Ovary (tissue), 9 donors: ENCODE measurements around the gene WDR37. TPM values are rescaled to one million over a fixed set of nuclear protein-coding genes. Genes with fewer than 3 reads are reported as not detected.

Experiments
- DNase-seq, 5 donors: peaks; one replicate each; pipeline ENCODE4 v3.0.0-alpha.2; 2019 to 2020
- H3K27ac ChIP-seq, 2 donors: fragments of 200-600 bp; one replicate each; pipeline versions ENCODE4 v1.5.1 to v1.8.0; 2019 to 2022
- H3K27me3 ChIP-seq: fragments of 200-600 bp; one replicate; pipeline ENCODE4 v1.8.0; 2022
- H3K36me3 ChIP-seq: fragments of 200-600 bp; sonication (generic); one replicate; pipeline ENCODE4 v1.5.1; 2019
- H3K4me1 ChIP-seq: one replicate; pipeline ENCODE4 v1.8.1; 2013; ENCODE audit warnings: mild to moderate bottlenecking, moderate library complexity; ENCODE audit not compliant: insufficient read depth
- H3K4me3 ChIP-seq: fragments of 200-600 bp; sonication (generic); one replicate; pipeline ENCODE4 v1.5.1; 2017
- H3K9me3 ChIP-seq, 2 donors: fragments of 200-600 bp in 1 of 2; sonication (generic) in 1 of 2; one replicate each; pipeline versions ENCODE4 v1.5.1 to v1.8.1; 2013 to 2019; ENCODE audit warnings: mild to moderate bottlenecking in 1 of 2, moderate library complexity in 1 of 2
- CTCF ChIP-seq, 3 donors: fragments of 450-650 bp in 2 of 3; fragments of 200-600 bp in 1 of 3; IDR thresholded peaks; one replicate each; pipeline versions ENCODE4 v1.5.1 to v1.8.0; 2016 to 2022; ENCODE audit warnings: antibody characterized with exemption in 3 of 3, mild to moderate bottlenecking in 1 of 3
- EP300 ChIP-seq: sonication (generic); formaldehyde crosslinking; IDR thresholded peaks from one replicate; pipeline ENCODE4 v1.6.1; 2017; ENCODE audit warnings: antibody characterized with exemption
- POLR2A ChIP-seq: fragments of 450-650 bp; IDR thresholded peaks from one replicate; pipeline ENCODE4 v1.6.1; 2017; ENCODE audit warnings: antibody characterized with exemption, mild to moderate bottlenecking, moderate library complexity
- WGBS, 3 donors: extraction: QIAGEN DNeasy Blood & Tissue Kit in 1 of 3; methylation state at CpG; one replicate each; pipeline versions ENCODE4 v1.1.5 to v1.1.7; 2013 to 2017; 5-methylcytosine and 5-hydroxymethylcytosine counted together
- intact Hi-C, 4 donors: fragments of 100-400 bp; cut with DNase I; formaldehyde crosslinking; loops; one replicate each; pipeline versions ENCODE4 v1.11.0 to v1.15.1; 2022 to 2023
- polyA plus RNA-seq, 2 donors: library from polyadenylated mRNA; stranded (reverse); fragments of 200-250 nt in 1 of 2; fragments of 350-450 nt in 1 of 2; fragmentation: Illumina TruSeq in 1 of 2; extraction: RNeasy Lipid Tissue Mini Kit (QIAGEN cat#74804) in 1 of 2; gene quantifications; one replicate each; pipeline ENCODE4 v1.2.3, GENCODE V29; 2013 to 2014
- total RNA-seq, 7 donors: library from RNA; depleted of rRNA in 2 of 7; stranded (reverse); fragments of >200 nt in 2 of 7; fragmentation: NEBNext Ultra II Directional in 3 of 7; extraction: Animal tissue kit (Norgen Biotek cat#: 25700) in 3 of 7; gene quantifications; one replicate each; pipeline versions ENCODE4 v1.1.0 to v1.2.4, GENCODE V29; 2016 to 2023
- donor health status: DM: no; HTN: no; CAD: no; lungs with moderate emphysema.
- donor health status: DM: no; HTN: no; CAD: no.
- donor health status: Bipolar disorder and iron deficiency.
- donor health status: DM: yes; HTN: yes; CAD: no.
- donor health status: DM: no; HTN: no; CAD: no.
- donor health status: DM: yes; HTN: yes; CAD: no.

Gene WDR37
- total and polyA plus RNA-seq, 9 donors = 6.6 to 20.0 (median 14.8) TPM

DNA sequence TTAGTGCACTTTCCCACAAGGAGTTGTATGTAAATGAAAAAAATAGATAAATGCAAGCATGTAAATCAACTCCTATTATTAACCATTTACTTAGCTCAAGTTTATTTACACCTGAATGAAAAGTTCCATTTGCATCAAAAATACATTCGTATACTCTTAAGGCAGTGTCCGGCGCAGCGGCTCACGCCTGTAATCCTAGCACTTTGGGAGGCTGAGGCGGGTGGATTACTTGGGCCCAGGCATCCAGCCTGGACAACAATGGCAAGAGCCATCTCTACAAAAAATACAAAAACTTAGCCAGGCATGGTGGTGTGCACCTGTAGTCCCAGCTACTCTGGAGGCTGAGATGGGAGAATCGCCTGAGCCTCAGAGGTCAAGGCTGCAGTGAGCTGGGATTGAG, 26.3 kb upstream of the WDR37 start:
- no peaks in the 10 kb centered on the region for H3K4me1 ChIP-seq
- no peak for TF ChIP-seq POLR2A
- TF ChIP-seq CTCF (IDR thresholded peaks at IDR 0.05) = no peak
- TF ChIP-seq EP300 = no peak
- intact Hi-C loops = no loop called here
- 91 to 95% (median 94%) methylated on average over 7 of the region's 7 CpGs for WGBS, 3 donors
- H3K4me3 ChIP-seq = no peak overlapping the region
- no peaks in the 10 kb centered on the region for H3K9me3 ChIP-seq
- no peaks in the 10 kb centered on the region for H3K27me3 ChIP-seq
- no peaks in the 10 kb centered on the region for H3K36me3 ChIP-seq
- no peak for DNase-seq
- no peak overlapping the region for H3K27ac ChIP-seq

- intact Hi-C loops = no loop called here
- Histone ChIP-seq H3K4me3 (no peak overlapping the region), H3K27ac (no peak overlapping the region), H3K27me3 (no peaks in the 10 kb centered on the region), H3K36me3 (no peaks in the 10 kb centered on the region), H3K4me1 (no peaks in the 10 kb centered on the region), H3K9me3 (no peaks in the 10 kb centered on the region)
- DNase-seq = no peak
- TF ChIP-seq POLR2A (no peak), EP300 (no peak), CTCF (IDR thresholded peaks at IDR 0.05) (no peak)
- WGBS, 3 donors = 71 to 86% (median 85%) methylated on average over 1 of the region's 1 CpG
Measured at GRCh38 chr10:1033601-1034000, 22.6 kb upstream of the WDR37 start.

DNA sequence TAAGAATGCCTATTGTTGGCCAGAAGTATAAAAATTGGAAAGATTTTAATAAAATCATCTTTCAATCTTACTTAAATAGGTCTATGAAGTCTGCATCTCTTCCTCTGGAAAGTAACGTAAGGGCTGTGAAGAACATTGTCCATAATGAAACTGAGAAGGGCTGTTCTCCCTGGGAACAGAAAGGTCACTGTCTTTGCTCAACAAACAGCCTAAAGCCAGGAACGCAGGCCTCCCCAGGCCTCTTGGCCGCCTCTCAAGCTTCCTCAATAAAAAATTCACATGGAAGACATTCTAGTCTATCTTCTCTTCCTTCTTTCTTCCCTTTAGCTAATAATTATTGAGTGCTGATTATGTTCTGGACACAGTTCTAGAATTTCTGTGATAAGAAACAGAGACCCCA, 21.4 kb upstream of the WDR37 start:
- H3K36me3 ChIP-seq = no peaks in the 10 kb centered on the region
- intact Hi-C loops = no loop called here
- H3K9me3 ChIP-seq = no peaks in the 10 kb centered on the region
- H3K27me3 ChIP-seq = no peaks in the 10 kb centered on the region
- H3K4me1 ChIP-seq = no peaks in the 10 kb centered on the region
- no peak overlapping the region for H3K4me3 ChIP-seq
- H3K27ac ChIP-seq = no peak overlapping the region
- TF ChIP-seq EP300 (no peak), CTCF (IDR thresholded peaks at IDR 0.05) (no peak), POLR2A (no peak)
- 36 to 40% (median 38%) methylated on average over 3 of the region's 3 CpGs for WGBS, 3 donors
- DNase-seq = no peak

- no peak for TF ChIP-seq POLR2A
- DNase-seq = no peak
- H3K9me3 ChIP-seq = no peaks in the 10 kb centered on the region
- no peak overlapping the region for H3K27ac ChIP-seq
- H3K36me3 ChIP-seq = no peaks in the 10 kb centered on the region
- WGBS, 3 donors = 60 to 73% (median 64%) methylated on average over 6 of the region's 6 CpGs
- no peaks in the 10 kb centered on the region for H3K27me3 ChIP-seq
- no peaks in the 10 kb centered on the region for H3K4me1 ChIP-seq
- intact Hi-C loops = no loop called here
- H3K4me3 ChIP-seq = no peak overlapping the region
Measured at GRCh38 chr10:1035201-1035600, 21.0 kb upstream of the WDR37 start.

DNA sequence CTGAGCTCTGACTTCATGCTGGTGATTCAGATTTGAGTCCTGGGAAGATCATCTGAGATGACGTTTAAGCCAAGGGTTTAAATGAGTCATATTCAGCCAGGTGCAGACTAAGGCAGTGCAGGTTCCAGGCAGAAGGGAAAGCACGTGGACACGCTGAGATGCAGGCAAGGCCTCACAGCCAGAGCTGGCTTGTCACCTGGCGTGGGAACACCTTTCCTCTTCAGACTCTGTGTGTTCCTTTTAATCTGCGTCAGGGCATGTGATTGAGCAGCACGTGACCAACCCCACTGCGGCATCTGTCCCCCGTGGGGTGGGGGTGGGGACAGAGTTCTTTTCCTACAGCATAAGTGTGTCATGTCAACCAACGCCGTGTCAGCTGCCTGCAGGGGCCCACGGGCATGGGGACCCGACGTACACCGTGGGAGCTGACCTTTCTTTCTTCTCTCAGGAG, 19.8 kb upstream of the WDR37 start:
- Histone ChIP-seq H3K36me3 (no peaks in the 10 kb centered on the region), H3K27me3 (no peaks in the 10 kb centered on the region), H3K27ac (no peak overlapping the region), H3K9me3 (no peaks in the 10 kb centered on the region), H3K4me1 (no peaks in the 10 kb centered on the region), H3K4me3 (no peak overlapping the region)
- no peak for TF ChIP-seq EP300
- TF ChIP-seq POLR2A = no peak
- TF ChIP-seq CTCF (IDR thresholded peaks at IDR 0.05) = no peak
- intact Hi-C loops = no loop called here
- DNase-seq = no peak
- 76 to 81% (median 80%) methylated on average over 14 of the region's 14 CpGs for WGBS, 3 donors
